ENCODE measurements around the gene PRKCE. TPM values are rescaled to one million over a fixed set of nuclear protein-coding genes. Genes with fewer than 3 reads are reported as not detected.
A peak's percentile ranks its signal among the peaks of the same experiment; 100 is the strongest.

Gene PRKCE
- total RNA-seq, 2 donors from 2014 or later = 5.8 to 18.1 TPM

DNA sequence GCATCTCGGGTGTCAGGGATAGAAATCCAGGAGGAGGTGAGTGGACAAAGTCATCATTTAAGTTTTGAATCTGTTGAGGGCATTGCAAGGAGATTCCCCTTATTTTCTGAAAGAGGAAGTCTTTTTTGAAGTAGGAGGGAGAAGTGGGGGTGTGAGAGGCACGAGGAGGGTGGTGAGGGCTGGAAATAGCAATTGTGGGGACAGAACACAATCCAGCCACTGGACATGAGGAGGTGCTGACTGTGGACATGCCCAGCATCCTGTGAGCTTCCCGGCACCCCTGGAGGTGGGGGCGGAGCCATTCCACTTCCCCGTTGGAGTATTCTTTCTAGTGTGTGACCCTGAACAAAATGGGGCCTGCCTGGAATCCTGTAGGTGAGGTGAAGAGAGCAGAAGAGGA lies 335.0 kb downstream of the PRKCE start:
- H3K36me3 ChIP-seq = no peaks in the 10 kb centered on the region
- ATAC-seq (ENCODE audit: insufficient number of reproducible peaks, low FRiP score, low read depth) (no peak), DNase-seq (ENCODE audit: low spot score) (no peak)
- no peak overlapping the region for H3K27ac ChIP-seq
- no peaks in the 10 kb centered on the region for H3K27me3 ChIP-seq (replicated peaks; ENCODE audit: insufficient read depth)
- peaks cover 0 to 21% of the 10 kb centered on the region in 2 donors for H3K4me1 ChIP-seq (ENCODE audit: control insufficient read depth in 1 of 2, low read depth in 2 of 2)
- TF ChIP-seq, protein P1, sequence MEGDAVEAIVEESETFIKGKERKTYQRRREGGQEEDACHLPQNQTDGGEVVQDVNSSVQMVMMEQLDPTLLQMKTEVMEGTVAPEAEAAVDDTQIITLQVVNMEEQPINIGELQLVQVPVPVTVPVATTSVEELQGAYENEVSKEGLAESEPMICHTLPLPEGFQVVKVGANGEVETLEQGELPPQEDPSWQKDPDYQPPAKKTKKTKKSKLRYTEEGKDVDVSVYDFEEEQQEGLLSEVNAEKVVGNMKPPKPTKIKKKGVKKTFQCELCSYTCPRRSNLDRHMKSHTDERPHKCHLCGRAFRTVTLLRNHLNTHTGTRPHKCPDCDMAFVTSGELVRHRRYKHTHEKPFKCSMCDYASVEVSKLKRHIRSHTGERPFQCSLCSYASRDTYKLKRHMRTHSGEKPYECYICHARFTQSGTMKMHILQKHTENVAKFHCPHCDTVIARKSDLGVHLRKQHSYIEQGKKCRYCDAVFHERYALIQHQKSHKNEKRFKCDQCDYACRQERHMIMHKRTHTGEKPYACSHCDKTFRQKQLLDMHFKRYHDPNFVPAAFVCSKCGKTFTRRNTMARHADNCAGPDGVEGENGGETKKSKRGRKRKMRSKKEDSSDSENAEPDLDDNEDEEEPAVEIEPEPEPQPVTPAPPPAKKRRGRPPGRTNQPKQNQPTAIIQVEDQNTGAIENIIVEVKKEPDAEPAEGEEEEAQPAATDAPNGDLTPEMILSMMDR (IDR thresholded peaks at IDR 0.05) = no peak
- no peaks in the 10 kb centered on the region for H3K9me3 ChIP-seq
- no peak overlapping the region for H3K4me3 ChIP-seq

DNA sequence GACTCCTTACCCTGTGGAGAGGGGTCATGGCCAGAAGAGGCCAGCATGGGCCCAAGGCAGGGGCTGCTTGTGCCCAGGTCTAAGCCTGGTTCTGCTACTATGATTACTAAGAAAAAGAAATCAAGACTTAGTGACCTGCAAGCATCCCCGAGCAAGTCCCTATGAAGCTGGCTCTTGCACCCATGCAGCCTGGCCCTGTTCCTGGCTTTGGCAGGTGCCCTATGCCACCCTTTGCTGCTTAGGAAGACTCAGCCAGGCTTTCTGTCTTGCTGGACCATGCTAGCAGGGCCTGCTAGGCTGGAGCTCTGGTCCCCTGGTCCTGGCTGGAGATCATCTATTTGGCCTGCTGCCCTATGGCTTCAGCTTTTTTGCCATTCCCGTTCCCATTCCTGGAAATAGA lies 336.4 kb downstream of the PRKCE start:
- H3K27ac ChIP-seq = no peak overlapping the region
- TF ChIP-seq, protein P1 (IDR thresholded peaks at IDR 0.05) = no peak
- peaks cover 8 to 32% of the 10 kb centered on the region in 2 donors for H3K4me1 ChIP-seq (ENCODE audit: control insufficient read depth in 1 of 2, low read depth in 2 of 2)
- no peaks in the 10 kb centered on the region for H3K36me3 ChIP-seq
- no peak for DNase-seq (ENCODE audit: low spot score)
- no peaks in the 10 kb centered on the region for H3K9me3 ChIP-seq
- no peaks in the 10 kb centered on the region for H3K27me3 ChIP-seq (replicated peaks; ENCODE audit: insufficient read depth)
- no peak for ATAC-seq (ENCODE audit: insufficient number of reproducible peaks, low FRiP score, low read depth)
- H3K4me3 ChIP-seq = no peak overlapping the region

DNA sequence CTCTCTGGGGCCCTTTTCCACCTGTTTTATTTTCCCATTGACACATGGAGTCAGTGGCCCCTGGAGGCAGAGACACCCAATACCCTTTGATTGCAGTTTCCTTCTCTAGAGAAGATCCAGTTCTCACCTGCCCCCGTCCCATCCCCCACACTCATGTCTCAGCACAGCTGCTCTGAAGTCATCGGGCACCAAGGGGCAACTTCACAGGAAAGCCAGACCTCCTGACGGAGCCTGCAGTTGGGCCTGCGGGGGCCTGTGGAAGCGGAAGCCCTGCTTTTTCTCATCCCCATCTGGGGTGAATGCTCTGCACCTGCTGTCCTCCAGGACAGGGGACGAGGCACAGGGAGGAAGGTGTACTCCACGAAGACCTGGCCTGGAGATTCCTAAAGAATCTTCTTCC lies 337.4 kb downstream of the PRKCE start:
- ATAC-seq (ENCODE audit: insufficient number of reproducible peaks, low FRiP score, low read depth) (no peak), DNase-seq (ENCODE audit: low spot score) (no peak)
- Histone ChIP-seq H3K27me3 (replicated peaks; ENCODE audit: insufficient read depth) (no peaks in the 10 kb centered on the region), H3K4me1 (ENCODE audit: control insufficient read depth in 1 of 2, low read depth in 2 of 2) (peaks cover 15 to 41% of the 10 kb centered on the region in 2 donors), H3K36me3 (no peaks in the 10 kb centered on the region), H3K27ac (no peak overlapping the region), H3K9me3 (no peaks in the 10 kb centered on the region), H3K4me3 (no peak overlapping the region)
- TF ChIP-seq, protein P1 (IDR thresholded peaks at IDR 0.05) = no peak

DNA sequence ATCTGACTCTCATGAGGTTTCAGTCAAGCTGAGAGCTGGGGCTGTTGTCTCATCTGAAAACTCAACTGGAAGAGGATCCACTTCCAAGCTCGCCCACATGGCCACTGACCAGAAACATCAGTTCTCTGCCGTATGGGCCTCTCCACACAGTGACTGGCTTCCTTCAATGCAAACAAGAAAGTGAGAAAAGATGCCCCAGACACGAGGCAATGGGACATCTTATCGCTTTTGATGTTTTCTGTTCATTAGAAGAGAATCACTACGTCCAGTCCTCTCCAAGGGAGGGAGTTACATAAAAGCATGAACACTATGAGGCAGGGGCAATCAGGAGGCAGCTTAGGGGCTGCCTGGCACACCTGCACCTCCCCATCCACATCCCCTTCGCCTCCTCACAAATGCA lies 338.7 kb downstream of the PRKCE start:
- Histone ChIP-seq H3K4me3 (no peak overlapping the region), H3K9me3 (no peaks in the 10 kb centered on the region), H3K36me3 (no peaks in the 10 kb centered on the region), H3K4me1 (ENCODE audit: control insufficient read depth in 1 of 2, low read depth in 2 of 2) (peaks cover 15 to 44% of the 10 kb centered on the region in 2 donors), H3K27ac (no peak overlapping the region), H3K27me3 (replicated peaks; ENCODE audit: insufficient read depth) (no peaks in the 10 kb centered on the region)
- DNase-seq (ENCODE audit: low spot score) = no peak
- ATAC-seq (ENCODE audit: insufficient number of reproducible peaks, low FRiP score, low read depth) = no peak
- TF ChIP-seq, protein P1 (IDR thresholded peaks at IDR 0.05) = no peak

DNA sequence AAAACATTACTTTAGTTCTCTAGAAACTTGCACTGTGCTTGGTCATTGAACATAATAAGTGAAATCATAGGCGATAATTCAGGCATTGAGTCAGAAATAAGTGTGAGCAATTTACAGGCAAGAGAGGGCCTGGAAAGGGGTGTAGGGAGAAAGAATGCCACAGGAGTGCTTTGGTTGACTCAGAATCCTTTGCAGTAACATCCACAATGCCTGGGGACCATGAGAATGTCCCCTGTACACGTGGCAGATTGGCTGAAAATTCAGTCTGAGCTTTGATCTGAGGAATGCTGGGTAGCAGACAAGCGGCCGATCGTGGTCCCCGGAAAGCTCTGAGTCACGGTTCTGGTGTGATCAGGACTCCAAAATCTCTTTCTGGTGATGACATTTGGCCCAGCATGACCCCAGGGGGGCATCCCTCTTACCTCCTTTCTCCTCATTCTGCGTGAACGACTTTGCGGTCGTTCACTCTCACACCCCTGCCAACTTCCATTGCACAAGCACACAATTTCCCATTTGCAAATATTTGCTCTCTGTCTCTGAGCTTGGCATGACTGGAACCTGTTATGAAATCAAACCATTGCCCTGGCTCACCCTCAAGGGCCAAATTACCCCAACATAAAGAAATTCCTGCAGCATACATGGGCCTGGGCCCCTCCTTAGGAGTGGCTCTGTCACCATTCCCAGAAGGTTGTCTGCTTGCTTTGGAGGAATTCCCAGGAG lies 340.7 kb downstream of the PRKCE start:
- DNase-seq (ENCODE audit: low spot score) = peak; percentile 56
- Histone ChIP-seq H3K27ac (peak overlapping the region; percentile 60 to 75), H3K4me1 (ENCODE audit: control insufficient read depth in 1 of 2, low read depth in 2 of 2) (peaks cover 15 to 44% of the 10 kb centered on the region in 2 donors), H3K4me3 (peak overlapping the region; percentile 49), H3K36me3 (no peaks in the 10 kb centered on the region), H3K9me3 (no peaks in the 10 kb centered on the region), H3K27me3 (replicated peaks; ENCODE audit: insufficient read depth) (no peaks in the 10 kb centered on the region)
- ATAC-seq (ENCODE audit: insufficient number of reproducible peaks, low FRiP score, low read depth) = peak; percentile 49
- TF ChIP-seq, protein P1 (IDR thresholded peaks at IDR 0.05) = no peak
